HG02938 (cell line): ENCODE results near the gene TEPSIN.

Source experiments
- ATAC-seq: cut with Tn5 transposase; IDR thresholded peaks from one replicate; pipeline ENCODE4 v1.9.1; 2021; ENCODE audit warnings: mild to moderate bottlenecking, moderate library complexity; ENCODE audit not compliant: unreplicated experiment

Gene TEPSIN

GRCh38 chr17:81189016-81189415 is 49.8 kb downstream of the TEPSIN start:
- no peak for ATAC-seq

- ATAC-seq, result no peak
Observed at GRCh38 chr17:81188491-81188840, 50.4 kb downstream of the TEPSIN start.

- no peak for ATAC-seq
Observed at GRCh38 chr17:81187586-81188490, 51.0 kb downstream of the TEPSIN start.

GRCh38 chr17:81187120-81187519 is 51.7 kb downstream of the TEPSIN start:
- ATAC-seq, result no peak

- ATAC-seq, result no peak
Observed at GRCh38 chr17:81186203-81186602, 52.7 kb downstream of the TEPSIN start.

- no peak for ATAC-seq
Observed at GRCh38 chr17:81184555-81184954, 54.3 kb downstream of the TEPSIN start.

GRCh38 chr17:81183807-81184206 is 55.0 kb downstream of the TEPSIN start:
- no peak for ATAC-seq

GRCh38 chr17:81183316-81183715 is 55.5 kb downstream of the TEPSIN start:
- ATAC-seq, result no peak

- no peak for ATAC-seq
Observed at GRCh38 chr17:81182596-81182995, 56.3 kb downstream of the TEPSIN start.

- ATAC-seq, result no peak
Observed at GRCh38 chr17:81181811-81182185, 57.1 kb downstream of the TEPSIN start.

GRCh38 chr17:81180836-81181810 is 57.7 kb downstream of the TEPSIN start:
- ATAC-seq, result no peak

- no peak for ATAC-seq
Observed at GRCh38 chr17:81179861-81180260, 59.0 kb downstream of the TEPSIN start.

- ATAC-seq, result no peak
Observed at GRCh38 chr17:81179220-81179619, 59.6 kb downstream of the TEPSIN start.
